CD4-positive, CD25-positive, alpha-beta regulatory T cell (primary cell): ENCODE measurements around the gene CYP2A6. TPM values are rescaled to one million over a fixed set of nuclear protein-coding genes. Genes with fewer than 3 reads are reported as not detected.
"Not testable (repeated sequence)": the region's sequence is repeated elsewhere in the genome, so short reads cannot be mapped to it uniquely, and the experiment has no call there.

Experiments
- ATAC-seq, 2 donors: fragments of 150-1000 bp; cut with Tn5 transposase; one replicate each; pipeline ENCODE4 v1.10.0; 2021; ENCODE audit warnings: low read depth in 2 of 2, moderate number of reproducible peaks in 2 of 2, moderate library complexity in 1 of 2
- DNase-seq, 3 donors: peaks; one replicate each; pipeline versions ENCODE4 v3.0.0 to v3.0.0-alpha.2; 2012 to 2022; ENCODE audit warnings: mixed read lengths in 1 of 3
- H3K27ac ChIP-seq: one replicate; pipeline ENCODE4 v1.7.0; 2013; ENCODE audit warnings: mild to moderate bottlenecking, low read length; ENCODE audit not compliant: insufficient read depth, poor library complexity, severe bottlenecking
- H3K27me3 ChIP-seq: one replicate; pipeline ENCODE4 v1.7.0; 2013; ENCODE audit warnings: low read length; ENCODE audit not compliant: control insufficient read depth, insufficient read depth
- H3K36me3 ChIP-seq: one replicate; pipeline ENCODE4 v1.7.0; 2013; ENCODE audit warnings: mild to moderate bottlenecking, low read length, moderate library complexity; ENCODE audit not compliant: control insufficient read depth, insufficient read depth
- H3K4me1 ChIP-seq: 2 replicates; pipeline ENCODE4 v1.7.0; 2013; ENCODE audit warnings: mild to moderate bottlenecking, low read length; ENCODE audit not compliant: insufficient read depth, control insufficient read depth, poor library complexity, severe bottlenecking
- H3K4me3 ChIP-seq: one replicate; pipeline ENCODE4 v1.7.0; 2013; ENCODE audit warnings: low read depth, mild to moderate bottlenecking, low read length, moderate library complexity
- H3K9me3 ChIP-seq, 2 experiments: 1 replicate in 1 of 2; 2 replicates in 1 of 2; pipeline ENCODE4 v1.7.0; 2013; ENCODE audit warnings: low read length in 2 of 2, mild to moderate bottlenecking in 1 of 2, moderate library complexity in 1 of 2; ENCODE audit not compliant: control insufficient read depth in 2 of 2
- H3K27ac Mint-ChIP-seq, 3 donors: one replicate each; pipeline ENCODE4 v1.8.0; 2020 to 2022; ENCODE audit warnings: mild to moderate bottlenecking in 3 of 3, mixed read lengths in 3 of 3, moderate library complexity in 2 of 3
- H3K27me3 Mint-ChIP-seq: one replicate; pipeline ENCODE4 v1.8.0; 2022; ENCODE audit warnings: mild to moderate bottlenecking, mixed read lengths
- H3K36me3 Mint-ChIP-seq: one replicate; pipeline ENCODE4 v1.8.0; 2020; ENCODE audit warnings: mixed read lengths
- H3K4me1 Mint-ChIP-seq, 4 donors: one replicate each; pipeline ENCODE4 v1.8.0; 2020 to 2022; ENCODE audit warnings: mixed read lengths in 4 of 4, mild to moderate bottlenecking in 1 of 4
- H3K4me3 Mint-ChIP-seq, 4 donors: one replicate each; pipeline ENCODE4 v1.8.0; 2020 to 2022; ENCODE audit warnings: mild to moderate bottlenecking in 4 of 4, mixed read lengths in 4 of 4, moderate library complexity in 3 of 4
- H3K9me3 Mint-ChIP-seq, 7 donors: one replicate each; pipeline ENCODE4 v1.8.0; 2020 to 2022; ENCODE audit warnings: mixed read lengths in 7 of 7, mild to moderate bottlenecking in 3 of 7, moderate library complexity in 2 of 7
- polyA plus RNA-seq, 4 donors: library from polyadenylated mRNA; unstranded; fragments of 300-500 nt; fragmentation: Illumina TruSeq; gene quantifications; one replicate each; pipeline ENCODE4 v1.2.3, GENCODE V29; 2021
- total RNA-seq: library from RNA; stranded (reverse); gene quantifications from one replicate; pipeline ENCODE4 v1.2.3, GENCODE V29; 2022

CYP2A6 gene
- total and polyA plus RNA-seq, 5 donors from 2014 or later = not detected

DNA sequence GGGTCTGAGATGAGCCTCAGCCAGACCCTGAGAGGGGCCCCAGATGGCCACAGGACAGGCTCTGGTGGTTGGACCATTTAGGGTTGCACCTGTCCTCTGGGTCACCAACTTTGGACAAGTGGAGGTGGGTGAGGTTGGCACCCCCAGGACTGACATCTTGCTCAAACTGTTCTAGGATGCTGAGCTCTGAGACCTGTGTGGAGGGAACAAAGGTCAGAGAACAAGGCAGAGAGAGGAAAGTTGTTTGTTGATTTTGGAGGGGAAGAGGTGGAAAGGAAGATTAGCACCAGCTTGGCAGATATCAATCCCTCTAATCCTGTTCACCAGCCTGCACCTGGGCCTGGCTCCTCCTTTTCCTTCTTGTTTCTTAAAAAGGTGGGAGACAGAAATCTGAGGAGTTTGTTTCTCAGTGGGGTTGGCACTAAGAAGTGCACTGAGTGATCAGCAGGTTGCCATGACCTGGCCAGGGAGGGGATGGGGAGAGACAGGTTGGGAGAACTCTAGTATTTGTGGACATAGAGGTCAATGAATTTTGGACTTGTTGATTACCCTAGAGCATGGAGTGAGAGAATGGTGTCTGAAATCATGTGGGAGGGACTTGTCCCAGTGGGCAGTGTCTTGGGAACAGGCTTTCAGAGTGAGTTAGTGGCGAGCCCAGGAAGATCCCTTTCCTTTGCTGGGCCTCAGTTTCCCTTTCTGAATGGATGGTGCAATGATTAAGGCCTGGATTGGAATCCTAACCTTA is 34.1 kb upstream of the CYP2A6 start:
- DNase-seq, H3K4me1 Mint-ChIP-seq, H3K9me3 Mint-ChIP-seq, H3K4me3 ChIP-seq, H3K27ac ChIP-seq, H3K27me3 ChIP-seq, H3K27ac Mint-ChIP-seq, ATAC-seq, H3K36me3 ChIP-seq, H3K36me3 Mint-ChIP-seq, H3K4me1 ChIP-seq, H3K4me3 Mint-ChIP-seq, H3K9me3 ChIP-seq: not testable (repeated sequence)
- H3K27me3 Mint-ChIP-seq = peaks cover 42% of the 10 kb centered on the region

DNA sequence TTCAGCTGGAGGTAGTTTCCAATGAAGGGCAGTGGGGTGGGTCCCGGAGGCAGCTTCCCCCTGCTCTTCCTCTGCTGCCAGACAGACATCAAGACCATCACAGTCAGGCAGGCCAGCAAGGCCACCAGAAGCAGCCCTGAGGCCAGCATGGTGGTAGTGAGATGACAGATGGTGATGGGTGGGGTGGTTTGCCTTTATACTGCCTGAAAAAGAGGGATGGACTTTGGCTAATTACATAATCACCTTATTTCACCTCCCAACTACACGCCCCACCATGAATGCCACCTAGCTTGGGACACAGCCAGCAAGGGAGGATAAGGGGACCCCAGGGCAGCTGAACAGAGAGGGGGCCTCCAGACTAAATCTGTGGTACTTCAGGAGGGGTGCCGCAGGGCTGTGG is 31.8 kb upstream of the CYP2A6 start, which contains the start of gene CYP2A7:
Gene CYP2A7, minus strand, starts transcription at position 170 of the 400 bp plus-strand sequence. Its CDS starts 21 bp downstream, at position 149.
- not testable (repeated sequence) for H3K36me3 ChIP-seq, H3K36me3 Mint-ChIP-seq, H3K27me3 ChIP-seq, H3K4me1 ChIP-seq, H3K9me3 ChIP-seq, H3K4me3 ChIP-seq, H3K27ac ChIP-seq, H3K9me3 Mint-ChIP-seq, H3K4me1 Mint-ChIP-seq, DNase-seq, H3K27ac Mint-ChIP-seq, ATAC-seq
- H3K4me3 Mint-ChIP-seq = peak within 1 kb of the TSS in 1 of 4 donors; percentile 82
- peaks cover 40% of the 10 kb centered on the region for H3K27me3 Mint-ChIP-seq

DNA sequence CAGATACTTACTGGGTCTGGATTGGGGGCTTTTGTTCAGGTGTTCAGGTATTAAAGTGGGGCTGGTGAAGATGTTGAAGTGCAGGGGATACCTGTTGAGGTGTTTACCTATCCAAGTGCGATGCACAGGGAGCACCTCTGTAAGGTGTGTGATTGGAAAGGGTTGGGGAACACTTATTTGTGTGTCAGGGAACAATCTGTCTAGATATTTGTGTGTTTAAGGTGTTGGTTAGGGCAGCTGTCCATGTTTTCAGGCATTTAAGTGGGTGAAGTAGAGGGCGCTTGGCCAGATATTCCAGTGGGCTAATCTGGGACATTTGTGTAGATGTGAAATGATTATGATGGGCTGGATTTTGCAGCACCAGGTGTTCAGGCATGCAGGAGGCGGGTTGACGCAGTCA is 29.1 kb upstream of the CYP2A6 start:
- H3K27me3 Mint-ChIP-seq = peaks cover 46% of the 10 kb centered on the region
- H3K9me3 Mint-ChIP-seq, H3K9me3 ChIP-seq: not testable (repeated sequence)

DNA sequence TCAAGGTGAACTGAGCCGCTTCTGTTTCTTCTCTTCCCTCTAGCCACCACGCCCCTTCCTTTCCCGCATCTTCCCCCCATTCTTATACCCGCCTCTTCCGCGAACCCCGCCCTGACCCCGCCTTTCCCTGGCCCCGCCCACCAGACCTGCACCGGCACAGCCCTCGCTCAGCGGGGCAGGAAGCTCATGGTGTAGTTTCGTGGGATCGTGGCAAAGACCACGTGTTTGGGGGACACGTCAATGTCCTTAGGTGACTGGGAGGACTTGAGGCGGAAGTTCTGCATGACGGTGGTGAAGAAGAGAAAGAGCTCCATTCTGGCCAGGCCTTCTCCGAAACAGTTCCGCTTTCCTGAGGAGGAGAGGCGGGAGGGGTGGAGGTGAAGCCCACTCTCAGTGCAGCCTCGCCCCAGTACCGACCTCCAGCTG is 25.3 kb upstream of the CYP2A6 start:
- ATAC-seq (peak; percentile 87 to 92), DNase-seq (peak; percentile 65 to 85 (median 76))
- peak overlapping the region; percentile 39 to 89 (median 73) for H3K4me3 Mint-ChIP-seq

More for the DNA sequence above, 29.1 kb upstream of the CYP2A6 start:
- ATAC-seq, H3K4me1 ChIP-seq, H3K27me3 ChIP-seq, H3K27ac ChIP-seq, H3K36me3 Mint-ChIP-seq, H3K36me3 ChIP-seq, H3K27ac Mint-ChIP-seq, H3K4me3 ChIP-seq, H3K4me3 Mint-ChIP-seq, DNase-seq: not testable (repeated sequence)
- H3K4me1 Mint-ChIP-seq = peaks cover 4 to 14% (median 6%) of the 10 kb centered on the region in 4 donors

DNA sequence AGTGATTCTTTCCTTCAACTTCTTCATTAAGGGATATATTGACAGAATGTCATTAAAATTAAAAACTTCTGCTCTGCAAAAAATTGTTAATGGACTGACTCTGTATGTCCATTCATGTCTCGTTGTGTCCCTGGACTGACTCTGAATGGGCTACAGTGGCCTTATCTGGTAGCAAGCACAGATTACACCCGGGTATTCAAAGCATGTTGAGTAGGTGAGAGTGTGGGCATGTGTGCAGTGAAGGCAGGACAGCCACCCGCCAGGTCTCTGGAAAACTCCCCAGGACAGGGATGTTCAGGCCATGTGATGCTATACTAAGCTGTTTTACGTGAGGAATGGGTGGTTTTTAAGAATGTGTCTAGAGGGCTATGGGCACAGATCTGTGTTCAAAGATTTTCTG is 24.6 kb upstream of the CYP2A6 start:
- peak overlapping the region; percentile 39 to 89 (median 73) for H3K4me3 Mint-ChIP-seq
- H3K4me1 ChIP-seq, ATAC-seq, H3K9me3 ChIP-seq, H3K27me3 ChIP-seq, H3K27ac ChIP-seq, H3K9me3 Mint-ChIP-seq, H3K36me3 ChIP-seq, DNase-seq, H3K36me3 Mint-ChIP-seq: not testable (repeated sequence)
- peak overlapping the region; percentile 44 for H3K4me3 ChIP-seq
- H3K4me1 Mint-ChIP-seq = peaks cover 4 to 14% (median 6%) of the 10 kb centered on the region in 4 donors
- peaks cover 63% of the 10 kb centered on the region for H3K27me3 Mint-ChIP-seq
- H3K27ac Mint-ChIP-seq = peak overlapping the region in 1 of 3 donors; percentile 29

More for the DNA sequence above, 25.3 kb upstream of the CYP2A6 start:
- H3K27ac ChIP-seq, H3K27me3 ChIP-seq, H3K36me3 ChIP-seq, H3K36me3 Mint-ChIP-seq, H3K9me3 Mint-ChIP-seq, H3K9me3 ChIP-seq, H3K4me1 ChIP-seq: not testable (repeated sequence)
- Mint-ChIP-seq H3K27me3 (peaks cover 59% of the 10 kb centered on the region), H3K27ac (peak overlapping the region in 2 of 3 donors; percentile 29 to 87), H3K4me1 (peaks cover 4 to 14% (median 6%) of the 10 kb centered on the region in 4 donors)
- peak overlapping the region; percentile 44 for H3K4me3 ChIP-seq

DNA sequence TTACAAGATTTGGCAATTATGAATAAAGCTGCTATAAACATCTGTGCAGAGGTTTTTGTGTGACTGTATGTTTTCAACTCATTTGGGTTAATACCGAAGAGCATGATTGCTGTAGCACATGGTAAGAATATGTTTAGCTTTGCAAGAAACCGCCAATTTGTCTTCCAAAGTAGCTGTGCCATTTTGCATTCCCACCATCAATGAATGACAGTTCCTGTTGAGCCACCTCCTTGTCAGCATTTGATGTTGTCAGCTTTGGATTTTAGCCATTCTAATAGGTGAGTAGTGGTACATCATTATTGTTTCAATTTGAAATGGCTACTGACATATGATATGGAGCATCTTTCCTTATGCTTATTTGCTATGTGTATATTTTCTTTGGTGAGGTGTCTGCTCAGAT is 23.6 kb upstream of the CYP2A6 start:
- not testable (repeated sequence) for H3K27me3 ChIP-seq, ATAC-seq, H3K4me3 Mint-ChIP-seq, H3K4me1 ChIP-seq, H3K9me3 Mint-ChIP-seq, H3K9me3 ChIP-seq, DNase-seq, H3K27ac Mint-ChIP-seq, H3K36me3 ChIP-seq, H3K36me3 Mint-ChIP-seq, H3K27ac ChIP-seq, H3K4me3 ChIP-seq
- Mint-ChIP-seq H3K27me3 (peaks cover 62% of the 10 kb centered on the region), H3K4me1 (peaks cover 4 to 14% (median 6%) of the 10 kb centered on the region in 4 donors)

DNA sequence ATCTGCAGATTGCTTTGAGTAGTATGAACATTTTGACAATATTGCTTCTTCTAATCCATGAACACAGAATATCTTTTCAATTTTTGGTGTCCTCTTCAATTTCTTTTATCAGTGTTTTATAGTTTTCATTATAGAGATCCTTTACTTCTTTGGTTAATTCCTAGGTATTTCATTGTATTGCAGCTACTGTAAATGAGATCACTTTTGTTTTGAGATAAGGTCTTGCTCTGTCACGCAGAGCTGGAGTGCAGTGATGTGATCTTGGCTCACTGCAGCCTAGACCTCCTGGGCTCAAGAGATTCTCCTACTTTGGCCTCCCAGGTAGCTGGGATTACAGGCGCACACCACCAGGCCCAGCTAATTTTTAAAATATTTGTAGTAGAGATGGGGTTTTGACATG is 22.0 kb upstream of the CYP2A6 start:
- Histone ChIP-seq H3K27ac (no peak overlapping the region), H3K27me3 (no peaks in the 10 kb centered on the region), H3K36me3 (no peaks in the 10 kb centered on the region), H3K4me1 (peaks cover 3% of the 10 kb centered on the region), H3K4me3 (no peak overlapping the region), H3K9me3 (no peaks in the 10 kb centered on the region)
- no peaks in the 10 kb centered on the region for H3K36me3 Mint-ChIP-seq
- H3K4me3 Mint-ChIP-seq = no peak overlapping the region
- H3K9me3 Mint-ChIP-seq = peaks cover 0 to 4% (median 0%) of the 10 kb centered on the region in 7 donors
- H3K27ac Mint-ChIP-seq = no peak overlapping the region
- DNase-seq (no peak), ATAC-seq (no peak)
- peaks cover 64% of the 10 kb centered on the region for H3K27me3 Mint-ChIP-seq
- H3K4me1 Mint-ChIP-seq = peaks cover 4 to 14% (median 6%) of the 10 kb centered on the region in 4 donors

DNA sequence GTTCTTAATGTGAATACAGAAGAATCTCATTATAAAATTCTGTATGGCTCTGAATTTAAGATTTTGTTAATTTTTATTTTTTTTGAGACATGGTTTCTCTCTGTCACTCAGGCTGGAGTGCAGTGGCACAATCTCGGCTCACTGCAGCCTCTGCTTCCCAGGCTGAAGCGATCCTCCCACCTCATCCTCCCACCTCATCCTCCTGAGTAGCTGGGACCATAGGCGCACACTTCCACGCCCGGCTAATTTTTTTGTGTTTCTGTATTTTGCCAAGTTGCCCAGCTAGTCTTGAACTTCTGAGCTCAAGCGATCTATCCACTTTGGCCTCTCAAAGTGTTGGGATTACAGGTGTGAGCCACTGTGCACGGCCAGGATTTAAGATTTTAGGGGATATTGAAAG is 17.5 kb upstream of the CYP2A6 start:
- Mint-ChIP-seq H3K9me3 (peaks cover 0 to 4% (median 0%) of the 10 kb centered on the region in 7 donors), H3K4me1 (no peaks in the 10 kb centered on the region), H3K36me3 (no peaks in the 10 kb centered on the region), H3K27me3 (peaks cover 47% of the 10 kb centered on the region), H3K27ac (no peak overlapping the region), H3K4me3 (no peak overlapping the region)
- H3K4me1 ChIP-seq = no peaks in the 10 kb centered on the region
- H3K36me3 ChIP-seq = no peaks in the 10 kb centered on the region
- DNase-seq (no peak), ATAC-seq (no peak)
- no peak overlapping the region for H3K27ac ChIP-seq
- no peaks in the 10 kb centered on the region for H3K9me3 ChIP-seq
- H3K4me3 ChIP-seq = no peak overlapping the region
- H3K27me3 ChIP-seq = no peaks in the 10 kb centered on the region
